ENCODE results near the gene BMPER. TPM values are rescaled to one million over a fixed set of nuclear protein-coding genes. Genes with fewer than 3 reads are reported as not detected.

BMPER gene
- total and polyA plus RNA-seq, 10 of the 15 experiments (the other 5 are each of a cell fraction or from before 2014, with no cell fraction given), result 0.02 to 0.08 TPM; not detected in 8

DNA sequence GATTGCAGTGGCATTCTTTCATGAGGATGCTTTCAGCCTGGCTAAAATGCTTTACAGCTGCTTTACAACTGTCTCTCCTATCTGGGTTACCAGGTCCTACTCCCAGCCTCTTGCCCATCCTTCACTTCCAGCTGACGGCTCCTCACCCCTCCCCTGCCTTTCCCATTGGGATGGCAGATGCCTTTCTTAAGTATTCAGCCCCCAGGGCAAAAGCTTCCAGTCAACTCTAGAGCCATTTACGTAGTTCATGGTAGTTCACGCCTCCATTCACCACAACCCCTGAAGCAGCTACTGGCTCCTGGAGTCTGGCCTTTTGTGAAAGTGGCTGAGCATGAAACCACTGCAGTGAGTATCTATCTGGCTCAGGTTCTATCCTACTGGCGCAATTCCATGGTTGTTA is 17.2 kb upstream of the BMPER start:
- no peak overlapping the region for H3K27ac ChIP-seq (ENCODE audit: control insufficient read depth, insufficient read depth)
- POLR2A ChIA-PET, result no interaction called here
- FAIRE-seq (no peak), DNase-seq (ENCODE audit: low read depth, low spot score) (no peak), ATAC-seq (no peak)
- CTCF ChIA-PET, result no interaction called here
- H3K9me3 ChIP-seq (replicated peaks; ENCODE audit: control insufficient read depth, insufficient read depth, low read length), result no peaks in the 10 kb centered on the region
- no peaks in the 10 kb centered on the region for H4K20me1 ChIP-seq (ENCODE audit: control insufficient read depth, insufficient read depth)
- RAD21 ChIA-PET (ENCODE audit: unreplicated experiment), result no interaction called here
- 0 out of 4 replicates have a peak, but pooled peaks cover 1 to 2% of the 10 kb centered on the region in 2 experiments for H3K27me3 ChIP-seq (replicated peaks in 1 of 2; ENCODE audit: control insufficient read depth in 2 of 2, insufficient read depth in 2 of 2, low read length in 1 of 2)
- H2AFZ ChIP-seq (ENCODE audit: control insufficient read depth, low read depth, low read length), result no peak overlapping the region
- no peaks in the 10 kb centered on the region for H3K4me1 ChIP-seq (ENCODE audit: control insufficient read depth, insufficient read depth, low read length)
- no peaks in the 10 kb centered on the region for H3K36me3 ChIP-seq (ENCODE audit: control insufficient read depth in 2 of 2, insufficient read depth in 2 of 2, low read length in 1 of 2)
- BruUV-seq (replicated peaks), result no TSS peak
- intact Hi-C loops (cut with micrococcal nuclease; ENCODE audit: unreplicated experiment), result no loop called here
- SMC1A ChIA-PET (ENCODE audit: uncharacterized antibody, unreplicated experiment), result no interaction called here
- no peak overlapping the region for H3K4me2 ChIP-seq (ENCODE audit: control insufficient read depth, insufficient read depth)
- TF ChIP-seq NFYB (IDR thresholded peaks at IDR 0.05; ENCODE audit: insufficient read depth, low read depth, low read length) (no peak), BMI1 (IDR thresholded peaks at IDR 0.05; ENCODE audit: borderline replicate concordance) (no peak), IRF4 (IDR thresholded peaks at IDR 0.05; ENCODE audit: low read depth, low read length) (no peak), DPF2 (IDR thresholded peaks at IDR 0.05) (no peak), RB1 (IDR thresholded peaks at IDR 0.05; ENCODE audit: borderline replicate concordance) (no peak), RAD51 (IDR thresholded peaks at IDR 0.05) (no peak), CBFB (IDR thresholded peaks at IDR 0.05; ENCODE audit: low read depth) (no peak), TCF3 (IDR thresholded peaks at IDR 0.05; ENCODE audit: borderline replicate concordance, insufficient read depth, low read depth, low read length) (no peak), FOS (IDR thresholded peaks at IDR 0.05; ENCODE audit: borderline replicate concordance, extremely low read depth, insufficient read length) (no peak)
- TF ChIP-seq, protein P1, sequence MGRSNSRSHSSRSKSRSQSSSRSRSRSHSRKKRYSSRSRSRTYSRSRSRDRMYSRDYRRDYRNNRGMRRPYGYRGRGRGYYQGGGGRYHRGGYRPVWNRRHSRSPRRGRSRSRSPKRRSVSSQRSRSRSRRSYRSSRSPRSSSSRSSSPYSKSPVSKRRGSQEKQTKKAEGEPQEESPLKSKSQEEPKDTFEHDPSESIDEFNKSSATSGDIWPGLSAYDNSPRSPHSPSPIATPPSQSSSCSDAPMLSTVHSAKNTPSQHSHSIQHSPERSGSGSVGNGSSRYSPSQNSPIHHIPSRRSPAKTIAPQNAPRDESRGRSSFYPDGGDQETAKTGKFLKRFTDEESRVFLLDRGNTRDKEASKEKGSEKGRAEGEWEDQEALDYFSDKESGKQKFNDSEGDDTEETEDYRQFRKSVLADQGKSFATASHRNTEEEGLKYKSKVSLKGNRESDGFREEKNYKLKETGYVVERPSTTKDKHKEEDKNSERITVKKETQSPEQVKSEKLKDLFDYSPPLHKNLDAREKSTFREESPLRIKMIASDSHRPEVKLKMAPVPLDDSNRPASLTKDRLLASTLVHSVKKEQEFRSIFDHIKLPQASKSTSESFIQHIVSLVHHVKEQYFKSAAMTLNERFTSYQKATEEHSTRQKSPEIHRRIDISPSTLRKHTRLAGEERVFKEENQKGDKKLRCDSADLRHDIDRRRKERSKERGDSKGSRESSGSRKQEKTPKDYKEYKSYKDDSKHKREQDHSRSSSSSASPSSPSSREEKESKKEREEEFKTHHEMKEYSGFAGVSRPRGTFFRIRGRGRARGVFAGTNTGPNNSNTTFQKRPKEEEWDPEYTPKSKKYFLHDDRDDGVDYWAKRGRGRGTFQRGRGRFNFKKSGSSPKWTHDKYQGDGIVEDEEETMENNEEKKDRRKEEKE (IDR thresholded peaks at IDR 0.05), result no peak
- TF ChIP-seq, protein P2, sequence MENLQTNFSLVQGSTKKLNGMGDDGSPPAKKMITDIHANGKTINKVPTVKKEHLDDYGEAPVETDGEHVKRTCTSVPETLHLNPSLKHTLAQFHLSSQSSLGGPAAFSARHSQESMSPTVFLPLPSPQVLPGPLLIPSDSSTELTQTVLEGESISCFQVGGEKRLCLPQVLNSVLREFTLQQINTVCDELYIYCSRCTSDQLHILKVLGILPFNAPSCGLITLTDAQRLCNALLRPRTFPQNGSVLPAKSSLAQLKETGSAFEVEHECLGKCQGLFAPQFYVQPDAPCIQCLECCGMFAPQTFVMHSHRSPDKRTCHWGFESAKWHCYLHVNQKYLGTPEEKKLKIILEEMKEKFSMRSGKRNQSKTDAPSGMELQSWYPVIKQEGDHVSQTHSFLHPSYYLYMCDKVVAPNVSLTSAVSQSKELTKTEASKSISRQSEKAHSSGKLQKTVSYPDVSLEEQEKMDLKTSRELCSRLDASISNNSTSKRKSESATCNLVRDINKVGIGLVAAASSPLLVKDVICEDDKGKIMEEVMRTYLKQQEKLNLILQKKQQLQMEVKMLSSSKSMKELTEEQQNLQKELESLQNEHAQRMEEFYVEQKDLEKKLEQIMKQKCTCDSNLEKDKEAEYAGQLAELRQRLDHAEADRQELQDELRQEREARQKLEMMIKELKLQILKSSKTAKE (IDR thresholded peaks at IDR 0.05; ENCODE audit: low read depth, poor library complexity, severe bottlenecking), result no peak
- TF ChIP-seq, protein P3, sequence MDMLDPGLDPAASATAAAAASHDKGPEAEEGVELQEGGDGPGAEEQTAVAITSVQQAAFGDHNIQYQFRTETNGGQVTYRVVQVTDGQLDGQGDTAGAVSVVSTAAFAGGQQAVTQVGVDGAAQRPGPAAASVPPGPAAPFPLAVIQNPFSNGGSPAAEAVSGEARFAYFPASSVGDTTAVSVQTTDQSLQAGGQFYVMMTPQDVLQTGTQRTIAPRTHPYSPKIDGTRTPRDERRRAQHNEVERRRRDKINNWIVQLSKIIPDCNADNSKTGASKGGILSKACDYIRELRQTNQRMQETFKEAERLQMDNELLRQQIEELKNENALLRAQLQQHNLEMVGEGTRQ (IDR thresholded peaks at IDR 0.05; ENCODE audit: borderline replicate concordance, low read depth, low read length), result no peak
- H3K4me3 ChIP-seq, result no peak overlapping the region
- H3K9ac ChIP-seq (ENCODE audit: control insufficient read depth, insufficient read depth, low read length), result no peak overlapping the region
- no peaks in the 10 kb centered on the region for H3K79me2 ChIP-seq (ENCODE audit: control insufficient read depth, insufficient read depth, low read length)
- in situ Hi-C loops (cut with MboI), result no loop called here
- WGBS (ENCODE audit: insufficient coverage, insufficient replicate concordance, low lambda C conversion rate, missing lambda C conversion rate), result 35% methylated on average over 4 of the region's 4 CpGs
